IMR-90 (cell line): ENCODE measurements around the gene HSPB1. TPM values are rescaled to one million over a fixed set of nuclear protein-coding genes. Genes with fewer than 3 reads are reported as not detected.

Experiments
- ATAC-seq: fragments of 200-7000 bp; cut with Tn5 transposase; 2 replicates; pipeline ENCODE4 v1.9.1; 2020; ENCODE audit warnings: low read depth, mild to moderate bottlenecking, moderate library complexity
- BruUV-seq: library from RNA; stranded (reverse); fragments of 400-500 nt; replicated peaks from 2 replicates; lab custom pipeline; 2021; lab: Mats Ljungman, UMichigan
- CTCF ChIA-PET: fragments of 300-600 bp; formaldehyde crosslinking; extraction: SDS; loops from one replicate; lab custom pipeline; 2021; ENCODE audit warnings: antibody characterized with exemption; lab: Yijun Ruan, JAX
- POLR2A ChIA-PET: fragments of 300-600 bp; sonication (Branson Sonifier 250); formaldehyde crosslinking; loops from one replicate; lab custom pipeline; 2022; ENCODE audit warnings: antibody characterized with exemption; ENCODE audit not compliant: unreplicated experiment; lab: Charles Lee
- DNase-seq: peaks from one replicate; pipeline ENCODE4 v3.0.0; 2013
- H2AFZ ChIP-seq: replicated peaks from 2 replicates; pipeline ENCODE3; 2013; ENCODE audit warnings: low read length, mild to moderate bottlenecking; ENCODE audit not compliant: poor library complexity
- H2AK5ac ChIP-seq: 2 replicates; pipeline ENCODE4 v1.6.1; 2013; ENCODE audit warnings: low read depth, low read length, inconsistent platforms
- H2AK9ac ChIP-seq: replicated peaks from 2 replicates; pipeline ENCODE3; 2013; ENCODE audit warnings: mild to moderate bottlenecking, low read depth, low read length, moderate library complexity; ENCODE audit not compliant: poor library complexity
- H2BK120ac ChIP-seq: 2 replicates; pipeline ENCODE4 v1.6.1; 2013; ENCODE audit warnings: low read depth, low read length, inconsistent platforms
- H2BK15ac ChIP-seq: 3 replicates; pipeline ENCODE4 v1.6.1; 2013; ENCODE audit warnings: low read depth, low read length, inconsistent platforms
- H2BK20ac ChIP-seq: 2 replicates; pipeline ENCODE4 v1.6.1; 2013; ENCODE audit warnings: low read depth, mild to moderate bottlenecking, inconsistent platforms, low read length, moderate library complexity
- H2BK5ac ChIP-seq: 2 replicates; pipeline ENCODE4 v1.6.1; 2013; ENCODE audit warnings: mild to moderate bottlenecking, low read depth, low read length, inconsistent platforms; ENCODE audit not compliant: poor library complexity, severe bottlenecking
- H3K14ac ChIP-seq: replicated peaks from 2 replicates; pipeline ENCODE4 v1.6.1; 2013; ENCODE audit warnings: low read depth, low read length, inconsistent platforms
- H3K18ac ChIP-seq: 2 replicates; pipeline ENCODE4 v1.6.1; 2013; ENCODE audit warnings: low read depth, low read length, control low read depth
- H3K23ac ChIP-seq: 2 replicates; pipeline ENCODE4 v1.6.1; 2013; ENCODE audit warnings: low read depth, low read length, inconsistent platforms
- H3K27ac ChIP-seq: 2 replicates; pipeline ENCODE4 v1.5.1; 2013; ENCODE audit warnings: mild to moderate bottlenecking, control low read depth, low read length; ENCODE audit not compliant: insufficient read depth
- H3K27me3 ChIP-seq: 2 replicates; pipeline ENCODE4 v1.6.1; 2013; ENCODE audit warnings: low read length; ENCODE audit not compliant: control insufficient read depth, insufficient read depth
- H3K36me3 ChIP-seq: 2 replicates; pipeline ENCODE4 v1.6.1; 2013; ENCODE audit warnings: low read length, mixed read lengths; ENCODE audit not compliant: control insufficient read depth, insufficient read depth
- H3K4ac ChIP-seq: 2 replicates; pipeline ENCODE4 v1.6.1; 2013; ENCODE audit warnings: low read depth, low read length, inconsistent platforms
- H3K4me1 ChIP-seq: 2 replicates; pipeline ENCODE4 v1.6.1; 2013; ENCODE audit warnings: low read length, mixed read lengths; ENCODE audit not compliant: control insufficient read depth, insufficient read depth
- H3K4me2 ChIP-seq: 2 replicates; pipeline ENCODE4 v1.6.1; 2013; ENCODE audit warnings: low read depth, mild to moderate bottlenecking, control low read depth, low read length, moderate library complexity
- H3K4me3 ChIP-seq: 2 replicates; pipeline ENCODE4 v1.5.1; 2013; ENCODE audit warnings: low read depth, mild to moderate bottlenecking, control low read depth, low read length, moderate library complexity; ENCODE audit not compliant: insufficient read depth
- H3K56ac ChIP-seq: 2 replicates; pipeline ENCODE4 v1.6.1; 2013; ENCODE audit warnings: low read length, inconsistent platforms; ENCODE audit not compliant: insufficient read depth; ENCODE audit errors: extremely low read depth
- H3K79me1 ChIP-seq, 2 experiments: 2 replicates each; pipeline ENCODE4 v1.6.1; 2013; ENCODE audit warnings: low read length in 2 of 2, inconsistent platforms in 1 of 2, low read depth in 1 of 2
- H3K9ac ChIP-seq: 2 replicates; pipeline ENCODE4 v1.6.1; 2013; ENCODE audit warnings: low read depth, low read length, control low read depth
- H3K9me1 ChIP-seq: 2 replicates; pipeline ENCODE4 v1.6.1; 2013; ENCODE audit warnings: low read length, inconsistent platforms; ENCODE audit not compliant: insufficient read depth
- H3K9me3 ChIP-seq: 2 replicates; pipeline ENCODE4 v1.6.1; 2013; ENCODE audit warnings: low read length; ENCODE audit not compliant: control insufficient read depth, insufficient read depth
- H4K20me1 ChIP-seq: 2 replicates; pipeline ENCODE4 v1.6.1; 2013; ENCODE audit warnings: low read length, inconsistent platforms; ENCODE audit not compliant: insufficient read depth
- H4K5ac ChIP-seq: 2 replicates; pipeline ENCODE4 v1.6.1; 2013; ENCODE audit warnings: mild to moderate bottlenecking, low read depth, low read length, control low read depth
- H4K8ac ChIP-seq, 2 experiments: 2 replicates each; pipeline ENCODE4 v1.6.1; 2013; ENCODE audit warnings: low read depth in 2 of 2, low read length in 2 of 2, control low read depth in 1 of 2, inconsistent platforms in 1 of 2
- H4K91ac ChIP-seq: 2 replicates; pipeline ENCODE4 v1.6.1; 2013; ENCODE audit warnings: low read depth, low read length, inconsistent platforms; ENCODE audit not compliant: insufficient read depth
- BHLHE40 ChIP-seq: fragments of 150-350 bp; IDR thresholded peaks from 2 replicates; pipeline ENCODE4 v1.6.1; 2016; ENCODE audit warnings: mild to moderate bottlenecking, low read depth, low read length
- CEBPB ChIP-seq: IDR thresholded peaks from 2 replicates; pipeline ENCODE4 v1.6.1; 2012; ENCODE audit warnings: low read depth, low read length, improper control_type of control experiment
- CTCF ChIP-seq: conservative IDR thresholded peaks from 2 replicates; pipeline ENCODE4 v1.5.1; 2012; ENCODE audit warnings: mild to moderate bottlenecking, low read depth, low read length, improper control_type of control experiment
- MAFK ChIP-seq: IDR thresholded peaks from 2 replicates; pipeline ENCODE4 v1.6.1; 2012; ENCODE audit warnings: low read depth, low read length, improper control_type of control experiment
- MAZ ChIP-seq: IDR thresholded peaks from 2 replicates; pipeline ENCODE4 v1.6.1; 2012; ENCODE audit warnings: low read depth, mild to moderate bottlenecking, low read length, improper control_type of control experiment, moderate library complexity, borderline replicate concordance
- MXI1 ChIP-seq: IDR thresholded peaks from 2 replicates; pipeline ENCODE4 v1.6.1; 2012; ENCODE audit warnings: low read depth, mild to moderate bottlenecking, low read length, moderate library complexity, borderline replicate concordance
- NFE2L2 ChIP-seq: fragments of 150-350 bp; IDR thresholded peaks from 2 replicates; pipeline ENCODE4 v1.6.1; 2016; ENCODE audit warnings: low read depth, mild to moderate bottlenecking, low read length
- POLR2A ChIP-seq: IDR thresholded peaks from 2 replicates; pipeline ENCODE4 v1.6.1; 2012; ENCODE audit warnings: mild to moderate bottlenecking, low read depth, low read length
- RAD21 ChIP-seq: IDR thresholded peaks from 2 replicates; pipeline ENCODE4 v1.6.1; 2012; ENCODE audit warnings: low read length, improper control_type of control experiment
- RCOR1 ChIP-seq: IDR thresholded peaks from 2 replicates; pipeline ENCODE4 v1.6.1; 2012; ENCODE audit warnings: mild to moderate bottlenecking, low read length, improper control_type of control experiment; ENCODE audit not compliant: insufficient replicate concordance
- RFX5 ChIP-seq: IDR thresholded peaks from 2 replicates; pipeline ENCODE4 v1.8.0; 2012; ENCODE audit warnings: low read depth, mild to moderate bottlenecking, low read length, moderate library complexity
- SMC3 ChIP-seq: fragments of 150-350 bp; IDR thresholded peaks from 2 replicates; pipeline ENCODE4 v1.6.1; 2016; ENCODE audit warnings: low read depth, mild to moderate bottlenecking, antibody characterized with exemption, low read length, moderate library complexity
- USF2 ChIP-seq: fragments of 150-350 bp; IDR thresholded peaks from 2 replicates; pipeline ENCODE4 v1.6.1; 2017; ENCODE audit warnings: mild to moderate bottlenecking, antibody characterized with exemption, low read length, low read depth
- WGBS, 2 experiments: methylation state at CpG; one replicate each; pipeline versions ENCODE4 v1.1.5 to v1.1.7; 2013; ENCODE audit warnings: missing lambda C conversion rate in 2 of 2; ENCODE audit not compliant: insufficient read length in 1 of 2; ENCODE audit errors: extremely low coverage in 2 of 2; 5-methylcytosine and 5-hydroxymethylcytosine counted together
- dilution Hi-C: fragments of 300-500 bp; cut with HindIII; formaldehyde crosslinking; loops from one replicate; pipeline ENCODE4 v1.14.3; 2018; ENCODE audit warnings: low sequenced_read_pairs; ENCODE audit not compliant: unreplicated experiment
- in situ Hi-C: fragments of 300-500 bp; cut with MboI; formaldehyde crosslinking; loops from 3 replicates; pipeline ENCODE4 v1.14.3; 2019; ENCODE audit warnings: low sequenced_read_pairs, inconsistent platforms, mixed read lengths
- intact Hi-C: fragments of 100-400 bp; cut with micrococcal nuclease; formaldehyde crosslinking; loops from 2 replicates; pipeline ENCODE4 v1.10.0; 2022
- polyA plus RNA-seq, 3 experiments: library from polyadenylated mRNA; depleted of rRNA; stranded (reverse); fragments of >200 nt; gene quantifications; 2 replicates each; pipeline ENCODE4 v1.2.3, GENCODE V29; 2012; ENCODE audit warnings: low replicate concordance in 1 of 3
- total RNA-seq: library from RNA; depleted of rRNA; stranded (reverse); fragments of >200 nt; gene quantifications from 2 replicates; pipeline ENCODE4 v1.2.3, GENCODE V29; 2012

The HSPB1 gene
- total and polyA plus RNA-seq, 2 of the 4 experiments (the other 2 are of a cell fraction), result 33.2 to 1,363 TPM

- intact Hi-C loops, result no loop called here
- H4K8ac ChIP-seq, result peak overlapping the region; percentile 77; a peak in 3 of 4 replicates
- H2AK9ac ChIP-seq, result peak overlapping the region; percentile 97
- H3K56ac ChIP-seq, result no peak overlapping the region
- BruUV-seq, result no TSS peak
- in situ Hi-C loops, result no loop called here
- peak overlapping the region; percentile 60 for H3K23ac ChIP-seq
- H3K4me2 ChIP-seq, result peak overlapping the region; percentile 37; the same call in 1 of the 2 replicates
- H2AFZ ChIP-seq, result peak overlapping the region; percentile 88
- peak overlapping the region; percentile 83 for H3K4ac ChIP-seq
- peak overlapping the region; percentile 92 for H2BK120ac ChIP-seq
- no peaks in the 10 kb centered on the region for H4K20me1 ChIP-seq
- H3K14ac ChIP-seq, result peak overlapping the region; percentile 71; the same call in 1 of the 2 replicates
- peak overlapping the region; percentile 94; the same call in 2 of the 3 replicates for H2BK15ac ChIP-seq
- H3K4me1 ChIP-seq, result peaks cover 23% of the 10 kb centered on the region
- POLR2A ChIA-PET, result interaction anchor here (0.5 kb wide), 1 partner anchor 9 kb away, joined by 3 read pairs; no protein-coding TSS in a partner anchor
- peak overlapping the region; percentile 90 for H2BK5ac ChIP-seq
- CTCF ChIA-PET, result interaction anchor here (2.1 kb wide), 1 partner anchor 17 kb away, joined by 7 read pairs; no protein-coding TSS in a partner anchor
- dilution Hi-C loops, result no loop called here
- peak; percentile 46 for ATAC-seq
- peaks cover 0 to 24% of the 10 kb centered on the region in 2 experiments; a peak in 2 of 4 replicates for H3K79me1 ChIP-seq
- peak overlapping the region; percentile 83 for H2BK20ac ChIP-seq
- peak; percentile 93 for DNase-seq
- H3K9me3 ChIP-seq, result no peaks in the 10 kb centered on the region
- peaks cover 19% of the 10 kb centered on the region for H3K9me1 ChIP-seq
- H3K27me3 ChIP-seq, result no peaks in the 10 kb centered on the region
- H3K27ac ChIP-seq, result peak overlapping the region; percentile 94
- peak overlapping the region; percentile 51 for H4K5ac ChIP-seq
- peak overlapping the region; percentile 52 for H3K18ac ChIP-seq
- no peak overlapping the region for H3K4me3 ChIP-seq
- peak overlapping the region; percentile 79 for H2AK5ac ChIP-seq
- WGBS, 2 experiments, result 89% methylated on average over 8 of the region's 22 CpGs; no CpG with 5 or more reads in 1 of the 2 experiments
- H3K9ac ChIP-seq, result peak overlapping the region; percentile 50
- H3K36me3 ChIP-seq, result no peaks in the 10 kb centered on the region
- H4K91ac ChIP-seq, result peak overlapping the region; percentile 82
- TF ChIP-seq RCOR1 (peak; percentile 57), USF2 (no peak), BHLHE40 (no peak), CTCF (0 out of 2 replicates have a peak, but pooled peaks have one; percentile 0), POLR2A (no peak), SMC3 (no peak), MXI1 (no peak), RFX5 (no peak), RAD21 (peak; percentile 22), MAFK (no peak), MAZ (peak; percentile 56; the same call in 1 of the 2 replicates), CEBPB (peak; percentile 100), NFE2L2 (no peak)
These were observed 5.4 kb upstream of the HSPB1 start for GRCh38 chr7:76296743-76297740.
